Uterus (tissue), 2 donors: ENCODE data around the gene PUSL1.

ENCODE experiments used
- CTCF ChIP-seq, 4 experiments: fragments of 200-600 bp in 2 of 4; fragments of 450-650 bp in 2 of 4; sonication (generic) in 2 of 4; IDR thresholded peaks; one replicate each; pipeline ENCODE4 v1.5.1; 2016 to 2019; ENCODE audit warnings: antibody characterized with exemption in 4 of 4, mild to moderate bottlenecking in 2 of 4, moderate library complexity in 1 of 4
- POLR2A ChIP-seq, 2 donors: fragments of 450-650 bp; IDR thresholded peaks; one replicate each; pipeline ENCODE4 v1.6.1; 2016; ENCODE audit warnings: antibody characterized with exemption in 2 of 2, mild to moderate bottlenecking in 1 of 2, moderate library complexity in 1 of 2

- TF ChIP-seq CTCF (IDR thresholded peaks at IDR 0.05) (no peak), POLR2A (IDR thresholded peaks at IDR 0.05) (no peak)
These were observed 20.9 kb upstream of the PUSL1 start for GRCh38 chr1:1287288-1288110.
